Vagina (tissue), 2 donors: ENCODE data around the gene CFI. TPM values are rescaled to one million over a fixed set of nuclear protein-coding genes. Genes with fewer than 3 reads are reported as not detected.

ENCODE experiments used
- DNase-seq, 2 donors: peaks; one replicate each; pipeline ENCODE4 v3.0.0-alpha.2; 2017; ENCODE audit errors: extremely low spot score in 2 of 2
- H3K27ac ChIP-seq: fragments of 200-600 bp; sonication (generic); one replicate; pipeline ENCODE4 v1.5.1; 2019
- H3K27me3 ChIP-seq: fragments of 200-600 bp; sonication (generic); one replicate; pipeline ENCODE4 v1.5.1; 2019
- H3K36me3 ChIP-seq, 2 donors: fragments of 200-600 bp; sonication (generic); one replicate each; pipeline ENCODE4 v1.5.1; 2017 to 2019
- H3K4me1 ChIP-seq: fragments of 200-600 bp; sonication (generic); one replicate; pipeline ENCODE4 v1.5.1; 2019
- H3K4me3 ChIP-seq, 2 donors: fragments of 200-600 bp; sonication (generic); 1 replicate in 1 of 2; 2 replicates in 1 of 2; pipeline ENCODE4 v1.5.1; 2016 to 2019
- H3K9me3 ChIP-seq: fragments of 200-600 bp; sonication (generic); one replicate; pipeline ENCODE4 v1.5.1; 2019
- POLR2A ChIP-seq, 2 donors: fragments of 450-650 bp; IDR thresholded peaks; one replicate each; pipeline ENCODE4 v1.6.1; 2017; ENCODE audit warnings: antibody characterized with exemption in 2 of 2, mild to moderate bottlenecking in 2 of 2, moderate library complexity in 2 of 2
- POLR2AphosphoS5 ChIP-seq, 2 donors: sonication (generic); formaldehyde crosslinking; IDR thresholded peaks; one replicate each; pipeline ENCODE4 v1.9.0; 2017; ENCODE audit warnings: antibody characterized with exemption in 2 of 2, mild to moderate bottlenecking in 2 of 2, low read depth in 1 of 2; ENCODE audit not compliant: insufficient read depth in 1 of 2
- intact Hi-C: fragments of 100-400 bp; cut with DNase I; formaldehyde crosslinking; loops from one replicate; pipeline ENCODE4 v1.15.1; 2023
- total RNA-seq: library from RNA; depleted of rRNA; stranded (reverse); fragments of >200 nt; gene quantifications from one replicate; pipeline ENCODE4 v1.2.3, GENCODE V29; 2016
- TF ChIP-seq, protein P1 (sequence below), 3 experiments: fragments of 450-650 bp in 2 of 3; fragments of 200-600 bp in 1 of 3; sonication (generic) in 1 of 3; IDR thresholded peaks; one replicate each; pipeline ENCODE4 v1.5.1; 2017 to 2019; ENCODE audit warnings: antibody characterized with exemption in 3 of 3, mild to moderate bottlenecking in 2 of 3, moderate library complexity in 2 of 3

CFI gene
- total RNA-seq, 1 donor from 2014 or later = 15.0 TPM

DNA sequence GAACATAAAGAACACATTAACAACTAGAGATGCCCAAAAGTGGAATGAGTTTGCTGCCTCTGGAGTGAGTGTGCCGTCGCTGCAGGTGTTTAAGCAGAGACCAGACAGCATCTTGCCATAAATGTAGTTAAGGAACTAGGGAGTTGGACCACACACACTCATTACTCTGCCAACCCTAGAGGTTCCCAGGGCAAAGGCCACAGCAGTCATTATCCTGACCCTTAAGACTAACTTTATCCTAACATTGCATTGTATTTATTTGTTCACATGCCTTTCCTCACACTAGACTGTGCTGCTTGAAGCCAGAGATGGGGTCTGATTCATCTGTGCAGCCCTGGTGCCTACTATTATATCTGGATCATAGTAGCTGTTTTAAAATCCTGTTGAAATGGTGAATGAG is 55.1 kb downstream of the CFI start:
- TF ChIP-seq, protein P1, sequence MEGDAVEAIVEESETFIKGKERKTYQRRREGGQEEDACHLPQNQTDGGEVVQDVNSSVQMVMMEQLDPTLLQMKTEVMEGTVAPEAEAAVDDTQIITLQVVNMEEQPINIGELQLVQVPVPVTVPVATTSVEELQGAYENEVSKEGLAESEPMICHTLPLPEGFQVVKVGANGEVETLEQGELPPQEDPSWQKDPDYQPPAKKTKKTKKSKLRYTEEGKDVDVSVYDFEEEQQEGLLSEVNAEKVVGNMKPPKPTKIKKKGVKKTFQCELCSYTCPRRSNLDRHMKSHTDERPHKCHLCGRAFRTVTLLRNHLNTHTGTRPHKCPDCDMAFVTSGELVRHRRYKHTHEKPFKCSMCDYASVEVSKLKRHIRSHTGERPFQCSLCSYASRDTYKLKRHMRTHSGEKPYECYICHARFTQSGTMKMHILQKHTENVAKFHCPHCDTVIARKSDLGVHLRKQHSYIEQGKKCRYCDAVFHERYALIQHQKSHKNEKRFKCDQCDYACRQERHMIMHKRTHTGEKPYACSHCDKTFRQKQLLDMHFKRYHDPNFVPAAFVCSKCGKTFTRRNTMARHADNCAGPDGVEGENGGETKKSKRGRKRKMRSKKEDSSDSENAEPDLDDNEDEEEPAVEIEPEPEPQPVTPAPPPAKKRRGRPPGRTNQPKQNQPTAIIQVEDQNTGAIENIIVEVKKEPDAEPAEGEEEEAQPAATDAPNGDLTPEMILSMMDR (IDR thresholded peaks at IDR 0.05) = no peak
- TF ChIP-seq POLR2A (IDR thresholded peaks at IDR 0.05) (no peak), POLR2AphosphoS5 (IDR thresholded peaks at IDR 0.05; ENCODE audit: insufficient read depth in 1 of 2, low read depth in 1 of 2) (no peak)
- Histone ChIP-seq H3K4me1 (no peaks in the 10 kb centered on the region), H3K9me3 (no peaks in the 10 kb centered on the region), H3K27ac (no peak overlapping the region), H3K27me3 (no peaks in the 10 kb centered on the region), H3K4me3 (no peak overlapping the region), H3K36me3 (no peaks in the 10 kb centered on the region)
- intact Hi-C loops = no loop called here
- DNase-seq = no peak

DNA sequence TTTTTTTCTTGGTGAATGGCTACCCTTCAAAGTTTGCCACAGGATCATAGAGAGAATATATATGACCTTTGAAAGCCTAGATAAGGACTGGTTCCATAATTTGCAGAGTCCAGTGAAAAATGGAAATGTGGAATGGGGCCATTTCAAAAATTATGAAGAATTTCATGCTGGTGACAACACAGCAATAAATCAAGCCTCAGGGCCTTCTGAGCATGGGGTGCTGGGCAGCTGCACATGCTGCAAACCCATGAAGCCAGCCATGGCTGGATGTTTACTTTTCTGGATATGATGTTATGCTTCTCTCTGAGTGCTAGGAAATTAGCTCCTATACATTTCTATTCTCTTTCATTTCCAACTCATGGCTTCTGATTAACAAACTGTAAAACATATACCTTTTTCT is 56.0 kb downstream of the CFI start:
- H3K4me3 ChIP-seq = no peak overlapping the region
- H3K36me3 ChIP-seq = no peaks in the 10 kb centered on the region
- intact Hi-C loops = no loop called here
- no peaks in the 10 kb centered on the region for H3K4me1 ChIP-seq
- TF ChIP-seq POLR2AphosphoS5 (IDR thresholded peaks at IDR 0.05; ENCODE audit: insufficient read depth in 1 of 2, low read depth in 1 of 2) = no peak
- no peak for TF ChIP-seq POLR2A (IDR thresholded peaks at IDR 0.05)
- TF ChIP-seq, protein P1 (IDR thresholded peaks at IDR 0.05) = no peak
- no peak overlapping the region for H3K27ac ChIP-seq
- no peaks in the 10 kb centered on the region for H3K27me3 ChIP-seq
- DNase-seq = no peak
- H3K9me3 ChIP-seq = no peaks in the 10 kb centered on the region

DNA sequence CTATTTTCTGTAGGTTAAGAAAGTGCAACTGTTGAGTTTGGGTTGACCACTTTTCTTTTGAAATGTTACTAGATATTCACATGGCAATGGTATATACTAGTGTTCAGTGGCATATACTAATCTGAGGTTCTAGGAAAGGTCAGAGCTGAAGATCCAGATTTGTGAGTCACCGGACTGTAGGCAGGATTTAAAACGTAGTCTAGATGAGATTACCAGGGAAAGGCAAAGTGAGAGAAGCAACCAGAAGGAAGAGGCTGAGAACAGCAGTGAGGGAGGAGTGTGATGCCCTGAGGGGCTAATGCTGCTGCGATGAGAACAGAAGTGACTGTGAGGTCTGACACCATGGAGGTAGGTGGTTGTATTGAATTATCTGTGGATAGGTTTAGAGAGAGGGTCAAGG is 62.3 kb downstream of the CFI start:
- Histone ChIP-seq H3K36me3 (no peaks in the 10 kb centered on the region), H3K4me3 (no peak overlapping the region), H3K27me3 (no peaks in the 10 kb centered on the region), H3K27ac (no peak overlapping the region), H3K4me1 (no peaks in the 10 kb centered on the region), H3K9me3 (no peaks in the 10 kb centered on the region)
- intact Hi-C loops = no loop called here
- TF ChIP-seq, protein P1 (IDR thresholded peaks at IDR 0.05) = no peak
- TF ChIP-seq POLR2AphosphoS5 (IDR thresholded peaks at IDR 0.05; ENCODE audit: insufficient read depth in 1 of 2, low read depth in 1 of 2) (no peak), POLR2A (IDR thresholded peaks at IDR 0.05) (no peak)
- DNase-seq = no peak

DNA sequence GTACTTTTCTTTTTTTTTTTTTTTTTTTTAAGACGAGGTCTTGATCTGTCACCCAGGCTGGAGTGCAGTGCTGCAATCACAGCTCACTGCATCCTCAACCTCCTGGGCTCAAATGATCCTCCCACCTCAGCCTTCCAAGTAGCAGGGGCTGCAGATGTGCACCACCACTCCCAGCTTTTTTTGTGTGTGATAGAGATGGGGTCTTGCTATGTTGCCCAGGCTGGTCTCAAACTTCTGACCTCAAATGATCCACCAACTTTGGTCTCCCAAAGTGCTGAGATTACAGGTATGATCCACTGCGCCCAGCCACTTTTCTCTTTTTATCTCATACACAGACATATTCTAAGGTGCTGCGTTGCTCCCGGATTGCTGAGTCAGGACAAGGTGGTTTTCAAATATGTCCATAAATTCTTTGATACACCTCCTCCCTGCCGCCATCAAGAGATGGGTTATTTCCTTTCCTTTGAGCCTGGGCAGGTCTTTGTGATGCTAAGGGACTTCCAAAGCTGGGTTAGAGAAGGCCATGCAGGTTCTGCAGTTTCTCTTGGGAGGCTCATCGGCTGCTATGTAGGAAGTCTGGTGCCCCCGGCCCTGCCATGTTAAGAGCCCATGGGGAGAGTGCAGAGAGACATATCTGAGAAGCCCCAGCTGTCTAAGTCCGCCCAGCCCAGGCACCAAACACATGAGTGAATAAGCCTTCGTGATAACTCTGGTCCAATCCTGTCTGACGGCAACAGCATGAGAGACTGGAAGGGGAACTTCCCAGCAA is 63.5 kb downstream of the CFI start:
- TF ChIP-seq POLR2AphosphoS5 (IDR thresholded peaks at IDR 0.05; ENCODE audit: insufficient read depth in 1 of 2, low read depth in 1 of 2) (no peak), POLR2A (IDR thresholded peaks at IDR 0.05) (no peak)
- TF ChIP-seq, protein P1 (IDR thresholded peaks at IDR 0.05) = no peak
- Histone ChIP-seq H3K4me3 (no peak overlapping the region), H3K27me3 (no peaks in the 10 kb centered on the region), H3K9me3 (no peaks in the 10 kb centered on the region), H3K36me3 (no peaks in the 10 kb centered on the region), H3K27ac (no peak overlapping the region), H3K4me1 (no peaks in the 10 kb centered on the region)
- intact Hi-C loops = no loop called here
- no peak for DNase-seq

DNA sequence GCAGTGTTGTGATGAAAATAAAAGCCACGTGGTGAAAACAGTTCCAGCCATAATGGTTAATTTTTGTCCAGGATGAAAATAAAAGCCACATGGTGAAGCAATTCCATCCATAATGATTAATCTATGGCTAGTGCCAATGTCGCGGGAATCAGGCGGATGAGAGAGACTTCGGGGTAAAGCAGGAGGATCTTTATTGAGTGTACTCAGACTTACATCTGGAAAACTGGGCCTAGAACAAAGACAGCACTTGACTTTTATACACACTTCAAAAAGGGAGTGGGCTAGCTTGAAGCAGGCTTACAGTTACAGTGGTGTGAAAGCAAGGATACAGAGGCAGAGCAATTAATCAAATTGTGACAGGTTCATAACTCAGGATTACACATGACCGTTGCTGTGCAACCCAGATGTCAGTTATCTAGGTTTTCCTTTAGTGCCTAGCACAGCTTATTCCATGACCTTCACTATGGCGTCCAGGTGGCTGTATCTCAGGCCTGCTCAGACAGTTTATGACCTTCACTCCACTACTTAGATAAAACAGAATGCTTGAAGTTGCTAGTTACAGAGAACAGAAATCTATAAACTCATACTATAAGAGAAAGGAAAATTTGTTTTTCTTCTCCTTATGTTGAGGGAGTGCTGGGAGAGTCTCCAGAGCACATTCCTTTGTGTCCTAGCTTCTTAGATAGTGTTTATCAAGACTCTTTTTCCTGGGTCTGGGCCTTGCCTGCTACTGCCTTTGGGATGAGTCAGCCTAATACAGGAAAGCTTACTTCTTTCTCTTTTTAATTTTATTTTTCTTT is 66.0 kb downstream of the CFI start:
- Histone ChIP-seq H3K4me3 (no peak overlapping the region), H3K9me3 (no peaks in the 10 kb centered on the region), H3K4me1 (no peaks in the 10 kb centered on the region), H3K36me3 (no peaks in the 10 kb centered on the region), H3K27ac (no peak overlapping the region), H3K27me3 (no peaks in the 10 kb centered on the region)
- TF ChIP-seq, protein P1 (IDR thresholded peaks at IDR 0.05) = no peak
- no peak for TF ChIP-seq POLR2AphosphoS5 (IDR thresholded peaks at IDR 0.05; ENCODE audit: insufficient read depth in 1 of 2, low read depth in 1 of 2)
- DNase-seq = no peak
- intact Hi-C loops = no loop called here
